ENCODE results near the gene SUFU. TPM values are rescaled to one million over a fixed set of nuclear protein-coding genes. Genes with fewer than 3 reads are reported as not detected.

Gene SUFU
- total and polyA plus RNA-seq, 2 of the 8 experiments (the other 6 are each of a cell fraction or from before 2014, with no cell fraction given): 7.0 to 10.8 TPM

- TF ChIP-seq EP300 (IDR thresholded peaks at IDR 0.05; ENCODE audit: borderline replicate concordance in 1 of 2, low read depth in 2 of 2, low read length in 2 of 2): no peak
- TF ChIP-seq POLR2AphosphoS5 (IDR thresholded peaks at IDR 0.05; ENCODE audit: low read depth, low read length): peak; percentile 29; the same call in 1 of the 2 replicates
- no peak for TF ChIP-seq HDAC6 (IDR thresholded peaks at IDR 0.05; ENCODE audit: low read depth, low read length)
- TF ChIP-seq NRF1 (IDR thresholded peaks at IDR 0.05; ENCODE audit: low read depth, low read length): no peak
- no peak for TF ChIP-seq EZH2 (IDR thresholded peaks at IDR 0.05; ENCODE audit: low read depth, low read length, severe bottlenecking)
- no peak for TF ChIP-seq MAFK (IDR thresholded peaks at IDR 0.05; ENCODE audit: low read depth, low read length)
- peak; percentile 56; the same call in 1 of the 2 replicates for TF ChIP-seq PHF8 (conservative IDR thresholded peaks at IDR 0.05; ENCODE audit: low read depth, low read length)
- TF ChIP-seq EGR1 (IDR thresholded peaks at IDR 0.05; ENCODE audit: borderline replicate concordance, low read depth, low read length): peak; percentile 16; the same call in 1 of the 2 replicates
- TF ChIP-seq RNF2 (IDR thresholded peaks at IDR 0.05; ENCODE audit: borderline replicate concordance, low read depth, low read length, missing control alignments, poor library complexity, severe bottlenecking): no peak
- no peak for TF ChIP-seq RXRA (IDR thresholded peaks at IDR 0.05; ENCODE audit: insufficient read depth, low read depth, low read length)
- no peak for TF ChIP-seq SUZ12 (IDR thresholded peaks at IDR 0.05; ENCODE audit: low read length)
- no peak for TF ChIP-seq SP2 (IDR thresholded peaks at IDR 0.05; ENCODE audit: low read length)
- TF ChIP-seq CBX5 (IDR thresholded peaks at IDR 0.05; ENCODE audit: low read depth, low read length): no peak
- no peak; the same call in 1 of the 2 replicates for TF ChIP-seq SP4 (IDR thresholded peaks at IDR 0.05; ENCODE audit: low read length)
- TF ChIP-seq TAF7 (optimal IDR thresholded peaks at IDR 0.05; ENCODE audit: borderline replicate concordance, low read depth, low read length): no peak
- TF ChIP-seq JUN (IDR thresholded peaks at IDR 0.05; ENCODE audit: low read depth, low read length): no peak
- 0 out of 4 replicates have a peak, but pooled peaks of 1 of the 2 experiments have one; percentile 69 for TF ChIP-seq SIN3A (conservative IDR thresholded peaks at IDR 0.05 in 1 of 2, IDR thresholded peaks at IDR 0.05 in 1 of 2; ENCODE audit: low read depth in 1 of 2, low read length in 2 of 2)
- peak; percentile 12; the same call in 1 of the 2 replicates for TF ChIP-seq TAF1 (IDR thresholded peaks at IDR 0.05; ENCODE audit: low read depth, low read length)
- TF ChIP-seq FOSL1 (IDR thresholded peaks at IDR 0.05; ENCODE audit: insufficient read depth, low read depth, low read length): no peak
- TF ChIP-seq RAD21 (IDR thresholded peaks at IDR 0.05 in 1 of 2, conservative IDR thresholded peaks at IDR 0.05 in 1 of 2; ENCODE audit: low read depth in 2 of 2, low read length in 2 of 2): no peak; a peak in 1 of 4 replicates
- TF ChIP-seq CBX8 (IDR thresholded peaks at IDR 0.05; ENCODE audit: borderline replicate concordance, low read depth, low read length): no peak
- TF ChIP-seq ASH2L (IDR thresholded peaks at IDR 0.05; ENCODE audit: low read length): peak; percentile 68
- TF ChIP-seq SIX5 (IDR thresholded peaks at IDR 0.05; ENCODE audit: low read depth, low read length): no peak
These were observed 605 bp downstream of the SUFU start (continued) for GRCh38 chr10:102504179-102504975.

Data from H1 (cell line).